Activated CD4-positive, CD25-positive, alpha-beta regulatory T cell (primary cell): ENCODE data around the gene ZBTB24.
A peak's percentile ranks its signal among the peaks of the same experiment; 100 is the strongest.
"Not testable (repeated sequence)": the region's sequence is repeated elsewhere in the genome, so short reads cannot be mapped to it uniquely, and the experiment has no call there.

Experiments used
- DNase-seq, 4 experiments: peaks; one replicate each; lab custom pipeline; 2025; lab: John Stamatoyannopoulos, UW

The ZBTB24 gene

DNA sequence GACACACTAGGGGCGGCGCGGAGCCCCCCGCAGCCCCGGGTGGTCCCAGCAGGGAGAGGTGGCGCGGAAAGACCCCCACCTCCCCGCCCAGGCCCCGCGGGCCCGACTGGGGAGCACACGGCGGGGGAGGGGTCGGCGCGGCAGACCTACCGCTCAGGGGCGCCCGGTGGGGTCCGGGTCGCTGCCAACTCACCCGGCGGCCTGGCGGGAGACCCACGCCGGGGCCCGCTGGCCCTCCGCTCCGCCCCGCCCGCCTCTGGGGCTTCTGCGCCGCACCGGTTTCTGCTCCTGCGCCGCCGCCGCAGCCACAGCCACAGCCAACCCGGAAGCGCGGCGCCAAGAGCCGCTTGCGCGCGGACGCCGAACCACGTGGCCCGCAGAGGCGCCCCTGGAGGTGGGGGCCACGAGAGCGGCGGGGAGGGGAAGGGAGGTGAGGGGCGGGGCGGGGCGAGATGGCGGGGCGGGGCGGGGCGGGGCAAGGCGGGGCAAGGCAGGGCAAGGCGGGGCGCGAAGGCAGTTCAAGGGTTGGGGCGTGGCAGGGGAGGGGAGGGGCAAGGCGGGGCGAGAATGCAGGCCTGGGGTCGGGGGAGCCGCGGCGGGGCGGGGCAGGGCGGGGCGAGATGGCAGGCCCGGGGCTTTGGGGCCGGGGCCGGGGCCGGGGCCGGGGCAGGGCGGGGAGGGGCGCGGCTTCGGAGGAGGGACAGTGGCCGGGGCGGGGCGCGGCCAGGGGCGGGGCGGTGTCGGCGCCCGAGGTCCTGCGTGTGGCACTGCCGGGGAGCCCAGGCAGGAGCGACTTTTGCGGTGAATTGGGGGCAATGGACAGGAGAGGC lies at the start of gene ZBTB24:
TSS of gene ZBTB24 (minus strand) at position 315 of the 830 bp plus-strand sequence. CDS start 1,193 bp downstream, outside the sequence.
- DNase-seq: peak; percentile 82 to 90 (median 87)

DNA sequence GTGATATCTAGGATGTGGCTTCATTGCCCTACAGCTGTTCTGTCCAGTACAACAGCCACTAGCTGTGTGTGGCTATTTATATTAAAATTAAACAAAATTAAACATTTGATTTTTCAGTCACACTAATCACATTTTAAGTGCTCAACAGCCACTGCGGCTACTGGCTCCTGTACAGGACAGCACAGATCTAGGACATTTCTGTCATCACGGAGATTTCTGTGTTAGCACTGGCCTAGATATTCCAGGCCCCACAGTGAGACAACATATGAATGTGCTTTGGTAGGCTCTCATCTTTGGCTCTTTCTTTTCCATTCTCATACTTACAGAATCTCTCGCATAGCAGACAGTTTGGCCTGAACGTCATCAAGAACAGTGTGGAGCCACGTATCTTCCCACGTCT lies 48.4 kb upstream of the ZBTB24 start:
- no peak for DNase-seq

DNA sequence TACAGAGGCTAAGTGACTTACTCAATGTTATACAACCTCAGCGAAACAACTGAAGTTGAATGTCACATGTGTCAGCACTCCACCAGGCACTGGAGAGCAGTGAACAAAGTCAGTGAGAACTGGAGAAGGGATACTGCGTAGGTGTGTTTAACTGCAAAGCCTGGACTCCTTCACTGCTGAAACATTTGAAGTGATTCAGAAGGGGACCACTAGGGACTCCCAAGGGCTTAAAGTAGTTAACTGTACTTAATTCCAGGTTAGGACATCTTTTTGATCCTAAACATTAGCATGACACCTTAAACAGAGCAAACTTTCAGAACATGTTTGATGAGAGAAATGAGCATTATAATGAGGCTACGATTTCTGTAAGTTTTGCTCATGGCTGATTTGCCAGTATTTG lies 45.0 kb upstream of the ZBTB24 start:
- DNase-seq: no peak

DNA sequence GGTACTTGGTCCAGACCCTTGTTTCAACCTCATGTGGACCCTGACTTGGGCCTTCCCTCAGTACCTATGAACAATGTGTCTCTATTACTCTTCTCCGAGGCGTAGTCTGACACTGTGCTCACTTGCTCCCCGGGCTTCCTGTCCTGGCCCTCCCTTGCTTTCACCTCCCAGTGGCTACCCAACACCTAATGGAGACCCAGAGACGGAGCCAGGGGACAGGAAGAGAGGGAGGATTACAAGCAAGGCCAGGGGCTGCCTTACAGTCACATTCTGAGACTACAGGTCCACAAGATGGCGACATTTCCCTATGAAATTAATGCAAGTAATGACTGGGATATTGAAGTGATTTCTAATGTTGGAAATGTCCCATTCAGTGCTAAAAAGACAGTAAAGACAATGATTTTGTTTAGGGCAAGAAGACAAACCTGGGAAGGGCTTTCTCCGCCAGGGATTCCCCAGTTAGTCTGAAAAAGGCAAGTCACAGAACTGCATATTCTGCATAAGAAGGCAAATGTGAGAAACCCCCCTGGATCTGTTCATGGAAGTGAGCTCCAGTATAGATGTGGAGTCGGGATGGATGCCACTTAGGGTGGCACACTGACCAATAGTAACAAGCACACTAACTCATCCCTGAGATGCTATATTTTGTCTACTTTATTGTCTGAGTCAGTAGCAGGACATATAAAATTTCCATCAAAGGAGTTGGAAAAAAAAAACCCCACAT lies 44.0 kb upstream of the ZBTB24 start:
- DNase-seq: peak in 2 of 4 experiments; percentile 3 to 14

DNA sequence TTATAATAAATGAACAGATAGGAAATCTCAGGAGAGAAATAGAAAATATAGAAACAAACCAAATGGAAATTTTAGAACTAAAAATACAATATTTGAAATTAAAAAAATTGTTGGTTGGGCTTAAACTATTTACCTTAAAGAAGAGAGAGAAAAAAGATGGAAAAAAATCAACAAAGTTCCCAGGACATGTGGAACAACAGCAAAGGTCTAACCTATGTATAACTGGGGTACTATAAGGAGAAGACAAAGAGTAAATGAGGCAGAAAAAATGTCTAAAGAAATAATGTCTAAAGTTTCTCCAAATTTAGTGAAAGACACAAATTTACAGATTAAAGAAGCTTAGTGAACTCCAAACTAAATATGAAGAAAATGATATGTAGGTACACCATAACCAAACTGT lies 41.1 kb upstream of the ZBTB24 start:
- no peak for DNase-seq

DNA sequence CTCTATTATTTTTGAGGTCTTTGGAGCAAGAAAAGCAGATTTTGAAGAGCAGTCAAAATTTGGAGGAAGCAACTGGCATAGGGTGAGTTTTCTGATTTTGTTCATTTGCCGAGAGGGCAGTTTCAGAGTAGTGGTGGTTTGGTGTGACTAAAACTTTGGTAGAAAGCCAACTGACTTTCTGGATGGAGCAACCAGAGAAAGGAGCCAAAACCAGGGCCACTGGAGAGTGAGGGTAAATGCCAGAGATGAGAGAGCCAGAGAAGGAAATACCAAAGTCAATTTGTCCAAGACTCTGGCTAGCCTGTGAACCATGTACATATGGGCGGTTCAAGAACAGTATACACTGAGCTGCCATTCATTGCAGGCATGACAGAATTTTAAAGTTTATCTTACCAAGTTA lies 40.5 kb upstream of the ZBTB24 start:
- no peak for DNase-seq

DNA sequence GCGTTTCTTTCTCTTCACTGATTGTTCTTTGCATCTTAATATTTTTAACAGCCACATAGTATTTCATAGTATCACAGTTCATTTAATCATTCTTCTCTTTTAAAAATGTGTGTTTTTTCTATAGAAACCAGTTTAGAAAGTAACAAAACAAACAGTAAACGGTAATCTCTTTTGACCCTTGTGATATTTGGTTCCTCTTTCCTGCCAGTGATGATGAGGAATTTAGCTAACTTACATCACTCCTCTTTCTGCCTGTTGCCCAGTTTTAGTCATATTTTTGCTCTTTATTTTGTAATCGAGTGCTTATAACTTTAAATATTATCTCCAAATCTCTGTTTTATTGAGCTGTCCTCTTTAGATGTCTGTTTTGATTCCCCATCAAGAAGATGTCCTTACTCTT lies 38.1 kb upstream of the ZBTB24 start:
- DNase-seq: no peak

DNA sequence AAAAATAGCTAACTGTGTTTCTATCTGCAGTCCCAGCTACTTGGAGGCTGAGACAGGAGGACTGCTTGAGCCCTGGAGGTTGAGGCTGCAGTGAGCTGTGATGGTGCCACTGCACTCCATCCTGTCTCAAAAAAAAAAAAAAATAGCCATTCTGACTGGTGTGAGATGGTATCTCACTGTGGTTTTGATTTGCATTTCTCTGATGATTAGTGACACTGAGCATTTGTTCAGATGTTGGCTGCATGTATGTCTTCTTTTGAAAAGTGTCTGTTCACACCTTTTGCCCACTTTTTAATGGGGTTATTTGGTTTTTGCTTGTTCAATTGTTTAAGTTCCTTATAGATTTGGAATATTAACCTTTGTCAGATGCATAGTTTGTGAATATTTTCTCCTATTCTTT lies 36.6 kb upstream of the ZBTB24 start:
- DNase-seq: not testable (repeated sequence)

DNA sequence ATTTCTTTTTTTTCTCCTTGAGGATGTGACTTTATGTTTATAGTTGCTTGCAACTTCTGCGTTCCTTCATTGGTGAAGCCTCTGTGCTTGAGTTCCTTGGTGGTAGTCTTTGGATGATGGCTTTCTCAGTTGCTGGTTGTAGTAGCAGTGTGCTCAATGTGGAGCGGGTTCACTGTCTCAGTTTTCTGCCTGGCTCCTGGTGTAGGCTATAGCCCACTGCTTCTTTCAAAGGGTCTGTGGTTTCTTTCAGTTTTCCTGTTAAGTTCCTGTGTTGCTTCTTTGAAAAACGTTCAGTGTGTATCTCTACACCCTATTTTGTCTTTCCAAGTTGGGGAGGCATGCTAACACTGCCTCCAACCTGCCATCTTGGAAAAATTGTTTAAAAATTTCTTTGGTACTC lies 33.9 kb upstream of the ZBTB24 start:
- no peak for DNase-seq

DNA sequence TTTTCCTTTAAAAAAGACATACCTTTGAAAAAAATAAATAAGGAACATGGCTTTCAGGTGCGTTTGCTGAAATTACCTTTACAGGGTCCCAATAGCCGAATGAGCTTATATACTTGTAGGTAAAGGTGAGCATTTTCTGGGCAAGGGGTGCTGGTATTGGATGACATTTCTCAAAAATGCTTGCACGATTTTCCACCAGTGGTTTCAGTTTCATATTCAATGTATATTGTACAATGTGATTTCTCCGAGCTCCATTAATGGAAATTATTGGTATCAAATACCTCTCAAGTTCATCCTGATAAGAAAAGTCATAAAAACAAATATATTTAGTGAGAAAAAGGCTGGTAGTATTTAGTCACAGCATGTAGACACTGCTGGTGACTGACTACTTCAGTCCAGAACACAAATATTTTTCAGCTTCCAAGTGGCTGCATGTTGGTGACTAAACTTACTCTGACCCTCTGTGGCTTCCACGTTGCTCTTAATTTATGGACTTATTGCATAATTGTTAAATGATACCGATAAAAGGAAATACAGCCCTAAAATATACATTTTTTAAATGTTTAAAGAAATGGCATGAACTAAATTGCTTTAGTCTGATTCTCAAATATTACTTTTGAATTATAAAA lies 32.9 kb upstream of the ZBTB24 start:
- DNase-seq: no peak

DNA sequence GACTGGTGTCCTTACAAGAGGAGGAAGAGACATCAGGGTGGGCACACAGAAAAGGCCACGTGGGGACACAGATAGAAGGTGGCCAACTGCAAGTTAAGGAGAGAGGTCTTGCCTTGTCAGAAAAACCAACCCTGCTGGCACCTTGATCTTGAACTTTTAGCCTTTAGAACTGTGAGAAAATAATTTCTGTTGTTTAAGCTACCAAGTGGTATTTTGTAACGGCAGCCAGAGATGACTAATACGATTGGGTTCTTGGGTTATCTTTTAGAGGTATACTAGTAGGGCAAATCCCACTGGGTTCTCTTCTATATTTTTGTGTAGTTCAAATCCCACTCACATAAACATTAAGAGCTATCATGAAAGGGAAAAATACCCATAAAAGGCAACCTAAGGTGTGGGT lies 31.9 kb upstream of the ZBTB24 start:
- DNase-seq: no peak

DNA sequence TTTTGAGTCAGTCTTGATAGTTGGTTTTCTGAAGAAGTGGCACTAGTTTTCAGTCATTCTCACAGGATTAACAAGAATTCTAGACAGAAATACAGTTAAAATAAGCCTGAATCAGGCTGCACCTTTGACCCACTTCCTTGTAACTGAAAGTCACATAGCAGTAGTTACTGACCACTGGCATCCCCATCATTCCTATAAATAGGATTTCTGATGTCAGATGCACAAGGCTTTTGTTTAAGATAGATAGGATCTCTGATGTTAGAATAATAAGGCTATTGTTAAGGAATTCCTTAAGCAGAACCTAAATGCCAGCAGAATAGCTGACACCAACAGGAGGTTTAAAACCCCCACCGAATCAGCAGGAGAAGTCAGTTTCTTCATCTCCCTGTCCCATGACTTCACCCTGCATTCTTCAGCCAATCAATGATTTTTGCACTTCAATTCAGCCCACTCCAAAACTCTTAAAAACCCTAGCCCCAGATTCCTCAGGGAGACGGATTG lies 30.6 kb upstream of the ZBTB24 start:
- no peak for DNase-seq

DNA sequence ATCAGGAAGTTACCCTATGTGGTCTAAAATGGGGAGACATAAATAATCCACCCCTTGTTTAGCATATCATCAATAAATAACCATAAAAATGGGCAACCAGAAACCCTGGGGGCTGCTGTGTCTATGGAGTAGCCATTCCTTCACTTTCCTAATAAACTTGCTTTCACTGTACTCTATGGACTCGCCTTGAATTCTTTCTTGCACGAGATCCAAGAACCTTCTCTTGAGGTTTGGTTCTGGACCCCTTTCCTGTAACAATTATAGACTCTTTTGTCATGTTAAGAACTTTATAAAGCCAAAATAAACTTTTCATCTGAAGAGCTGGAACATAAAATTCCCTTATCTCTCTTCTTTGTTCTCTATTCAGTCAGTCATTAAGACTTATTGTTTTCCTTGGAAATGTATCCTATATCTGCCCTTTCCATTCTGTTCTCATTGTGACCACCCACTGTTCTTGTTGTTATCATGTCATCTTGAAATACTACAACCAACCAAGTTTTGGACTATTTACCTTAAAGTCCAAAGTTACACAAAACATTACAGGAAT lies 29.3 kb upstream of the ZBTB24 start:
- no peak for DNase-seq

DNA sequence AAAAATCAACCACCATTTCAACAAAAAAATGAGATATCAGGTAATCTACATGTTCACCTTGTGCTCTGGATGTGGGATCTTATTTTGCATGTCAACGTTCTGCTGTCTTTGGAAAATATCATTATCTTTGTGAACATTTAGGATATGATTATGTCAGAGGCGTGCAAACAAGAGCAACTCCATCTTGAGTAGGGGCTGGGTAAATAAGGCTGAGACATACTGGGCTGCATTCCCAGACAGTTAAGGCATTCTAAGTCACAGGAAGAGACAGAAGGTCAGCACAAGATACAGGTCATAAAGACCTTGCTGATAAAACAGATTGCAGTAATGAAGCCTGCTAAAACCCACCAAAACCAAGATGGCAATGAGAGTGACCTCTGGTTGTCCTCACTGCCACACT lies 28.8 kb upstream of the ZBTB24 start:
- DNase-seq: no peak

DNA sequence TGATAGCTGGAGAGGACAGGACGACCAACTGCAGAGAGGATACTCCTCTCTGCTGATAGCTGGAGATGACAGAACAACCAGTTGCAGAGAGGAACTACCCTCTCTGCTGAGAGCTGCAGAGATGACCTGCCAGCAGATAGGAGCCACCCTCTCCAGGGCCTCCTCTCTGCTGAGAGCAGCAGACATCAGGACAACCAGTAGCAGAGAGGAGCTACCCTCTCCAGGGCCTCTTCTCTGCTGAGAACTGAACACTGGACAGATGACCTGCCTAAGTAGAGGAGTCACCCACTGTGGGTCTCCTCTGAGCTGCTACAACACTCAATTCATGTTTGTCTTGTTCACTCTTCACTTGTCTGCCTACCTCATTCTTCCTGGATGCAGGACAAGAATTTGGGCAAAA lies 27.3 kb upstream of the ZBTB24 start:
- DNase-seq: no peak

DNA sequence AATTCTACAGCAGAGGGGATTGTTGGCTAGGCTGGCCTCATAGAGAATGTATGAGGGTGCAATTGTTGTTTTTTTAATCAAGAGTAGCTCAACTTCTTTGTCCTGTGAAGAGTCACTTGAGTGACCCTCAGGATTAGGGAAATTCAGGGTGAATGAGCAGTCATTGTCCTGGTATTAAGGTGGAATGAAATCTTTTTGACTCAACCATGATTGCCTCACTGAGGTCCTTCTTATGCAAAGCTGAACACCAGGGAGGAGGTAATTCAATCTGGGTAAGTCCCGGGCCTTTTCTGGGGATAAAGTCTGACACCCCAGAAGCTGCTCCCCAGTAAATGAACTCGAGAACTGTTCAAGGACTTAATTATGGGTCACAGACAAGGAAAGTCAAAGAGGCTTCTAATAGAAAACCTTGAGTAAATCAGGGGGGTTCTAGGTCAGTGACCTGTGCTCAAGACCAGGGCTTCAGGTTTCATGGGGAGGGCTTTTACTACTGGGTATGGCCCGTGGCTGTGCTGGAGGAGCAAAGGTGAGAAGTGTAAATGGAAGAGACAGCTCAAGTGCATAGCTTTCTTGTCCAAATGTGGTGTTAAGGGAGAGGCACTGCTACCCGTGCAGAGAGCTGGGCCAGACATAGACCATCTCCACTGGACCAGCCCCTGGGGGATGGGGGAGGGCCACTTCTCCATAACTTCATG lies 25.3 kb upstream of the ZBTB24 start:
- no peak for DNase-seq

DNA sequence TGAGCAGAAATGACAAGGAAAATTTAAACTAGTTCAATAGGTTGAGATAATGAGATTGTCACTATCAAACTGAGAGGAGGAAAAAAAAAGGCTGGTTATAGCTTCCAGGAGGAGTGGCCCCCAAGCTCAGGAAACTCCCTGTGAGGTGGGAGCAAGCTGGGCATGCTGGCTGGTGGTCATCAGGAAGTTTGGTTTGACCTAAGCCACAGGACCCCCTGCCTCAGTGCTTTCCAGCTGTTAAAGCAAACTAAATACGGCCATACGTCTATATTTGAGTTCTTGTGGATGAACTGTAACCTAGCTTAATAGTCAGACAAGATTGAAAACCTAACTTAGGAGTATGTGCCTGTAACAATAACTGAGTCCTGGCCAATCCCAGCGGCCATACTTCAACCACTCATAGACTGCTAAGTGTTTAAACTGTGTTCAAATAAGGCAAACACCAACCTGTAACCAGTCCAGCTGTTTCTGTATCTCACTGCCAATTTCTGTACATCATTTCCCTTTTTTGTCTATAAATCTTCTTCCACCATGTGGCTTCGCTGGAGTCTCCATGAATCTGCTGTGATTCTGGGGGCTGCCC lies 24.6 kb upstream of the ZBTB24 start:
- no peak for DNase-seq

DNA sequence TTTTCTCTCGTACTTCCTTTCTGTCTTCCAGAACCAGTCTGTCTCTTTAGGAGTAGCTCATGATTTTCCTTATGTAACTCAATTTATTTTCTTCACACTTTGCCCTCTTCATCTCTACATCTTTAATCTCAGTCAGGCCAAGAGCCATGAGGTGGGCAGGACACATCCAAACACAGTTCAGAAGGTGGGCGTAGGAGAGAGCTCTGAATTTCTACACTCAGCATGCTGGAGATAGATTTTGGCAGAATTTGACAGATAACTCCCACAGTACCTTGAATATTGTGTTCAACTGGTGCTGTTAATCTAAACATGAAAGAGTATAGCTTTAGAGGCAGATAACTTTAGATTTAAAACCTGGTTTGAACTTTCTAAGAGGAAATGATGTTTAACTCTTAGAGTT lies 23.8 kb upstream of the ZBTB24 start:
- no peak for DNase-seq

DNA sequence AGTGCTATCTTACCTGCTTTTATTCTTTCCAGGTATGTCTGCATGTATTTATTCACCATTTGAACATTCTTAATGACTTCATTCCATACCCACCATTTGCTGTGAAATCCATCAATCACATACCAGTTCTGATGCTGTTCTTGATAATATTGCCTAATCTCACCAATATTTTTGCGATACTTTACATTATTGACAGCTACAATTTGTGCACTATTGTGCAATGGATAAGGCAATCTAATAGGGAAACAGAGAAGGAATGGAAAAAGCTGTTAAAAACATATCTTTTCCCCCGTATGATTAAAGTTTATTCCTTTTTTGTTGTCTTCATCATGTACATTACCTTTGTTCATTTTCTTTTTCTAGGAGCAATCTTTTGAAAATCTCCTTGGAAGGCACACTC lies 23.3 kb upstream of the ZBTB24 start:
- no peak for DNase-seq

DNA sequence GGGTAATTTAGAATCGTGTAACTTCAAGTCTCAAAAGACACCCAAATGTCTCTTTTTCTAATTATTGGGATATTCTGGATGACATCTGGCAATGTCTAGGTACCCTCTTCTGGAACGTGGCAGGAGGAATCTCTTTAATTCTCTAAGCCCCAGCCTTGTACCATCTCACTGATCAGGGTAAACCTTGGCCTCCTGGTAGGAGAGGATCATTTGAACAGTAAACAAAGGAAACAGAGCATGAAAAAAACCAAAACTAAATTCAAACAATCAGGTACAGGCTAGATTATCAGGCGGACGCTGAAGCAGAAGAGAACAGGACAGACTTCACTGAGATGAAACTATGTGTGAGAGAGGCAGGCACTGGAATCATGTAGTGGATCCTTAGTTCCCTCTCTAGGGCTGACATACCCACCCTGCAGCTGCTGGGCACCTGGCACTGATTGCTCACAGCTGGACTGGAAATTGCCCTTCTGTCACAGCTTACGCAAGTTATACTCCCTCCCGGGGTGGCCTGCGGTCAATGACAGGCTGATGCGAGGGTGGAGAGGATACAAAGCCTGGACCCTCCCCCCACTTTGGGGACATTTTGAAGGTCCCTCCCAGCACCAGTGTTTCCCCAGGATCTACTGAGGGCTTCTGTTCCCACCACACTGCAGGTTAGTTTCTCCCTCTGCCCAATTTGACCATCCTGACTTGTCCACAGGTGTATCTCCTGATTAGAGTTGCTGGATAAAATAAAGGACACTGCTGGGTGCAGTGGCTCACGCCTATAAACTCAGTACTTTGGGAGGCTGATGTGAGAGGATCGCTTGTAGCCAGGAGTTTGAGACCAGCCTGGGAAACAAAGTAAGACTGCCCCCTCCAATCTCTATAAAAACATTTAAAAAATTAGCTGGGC lies 20.6 kb upstream of the ZBTB24 start:
- DNase-seq: no peak
